Esophagus (tissue), 2 donors: ENCODE results near the gene LMOD3. TPM values are rescaled to one million over a fixed set of nuclear protein-coding genes. Genes with fewer than 3 reads are reported as not detected.
A peak's percentile ranks its signal among the peaks of the same experiment; 100 is the strongest.

Experiments
- H3K27ac ChIP-seq, 2 donors: one replicate each; pipeline ENCODE4 v1.5.1; 2013; ENCODE audit warnings: low read depth in 2 of 2, mild to moderate bottlenecking in 2 of 2, inconsistent platforms in 1 of 2, low read length in 1 of 2, moderate library complexity in 1 of 2
- H3K27me3 ChIP-seq, 2 donors: one replicate each; pipeline ENCODE4 v1.6.1; 2013; ENCODE audit warnings: low read length in 2 of 2, control low read depth in 1 of 2, mild to moderate bottlenecking in 1 of 2; ENCODE audit not compliant: insufficient read depth in 2 of 2, control insufficient read depth in 1 of 2
- H3K36me3 ChIP-seq, 2 donors: one replicate each; pipeline ENCODE4 v1.6.1; 2013; ENCODE audit warnings: low read length in 1 of 2; ENCODE audit not compliant: control insufficient read depth in 2 of 2, insufficient read depth in 2 of 2
- H3K4me1 ChIP-seq, 2 donors: one replicate each; pipeline ENCODE4 v1.6.1; 2013; ENCODE audit warnings: low read length in 1 of 2; ENCODE audit not compliant: control insufficient read depth in 2 of 2, insufficient read depth in 2 of 2
- H3K4me3 ChIP-seq, 2 donors: one replicate each; pipeline ENCODE4 v1.5.1; 2013; ENCODE audit warnings: low read length in 2 of 2, mild to moderate bottlenecking in 2 of 2, low read depth in 1 of 2, moderate library complexity in 1 of 2
- H3K9me3 ChIP-seq, 2 donors: one replicate each; pipeline ENCODE4 v1.6.1; 2013; ENCODE audit warnings: mild to moderate bottlenecking in 2 of 2, low read depth in 1 of 2, low read length in 1 of 2, moderate library complexity in 1 of 2; ENCODE audit not compliant: control insufficient read depth in 2 of 2, insufficient read depth in 1 of 2
- WGBS, 2 donors: extraction: QIAGEN DNeasy Blood & Tissue Kit; methylation state at CpG; one replicate each; pipeline ENCODE4 v1.1.7; 2013; 5-methylcytosine and 5-hydroxymethylcytosine counted together
- polyA plus RNA-seq, 2 donors: library from polyadenylated mRNA; stranded (reverse); fragments of 200-250 nt; gene quantifications; one replicate each; pipeline ENCODE4 v1.2.3, GENCODE V29; 2013
- donor health status: healthy with polysubstance abuse.
- donor health status: Bipolar disorder and iron deficiency.

LMOD3 gene
- polyA plus RNA-seq, 2 donors: 0.06 to 0.19 TPM

DNA sequence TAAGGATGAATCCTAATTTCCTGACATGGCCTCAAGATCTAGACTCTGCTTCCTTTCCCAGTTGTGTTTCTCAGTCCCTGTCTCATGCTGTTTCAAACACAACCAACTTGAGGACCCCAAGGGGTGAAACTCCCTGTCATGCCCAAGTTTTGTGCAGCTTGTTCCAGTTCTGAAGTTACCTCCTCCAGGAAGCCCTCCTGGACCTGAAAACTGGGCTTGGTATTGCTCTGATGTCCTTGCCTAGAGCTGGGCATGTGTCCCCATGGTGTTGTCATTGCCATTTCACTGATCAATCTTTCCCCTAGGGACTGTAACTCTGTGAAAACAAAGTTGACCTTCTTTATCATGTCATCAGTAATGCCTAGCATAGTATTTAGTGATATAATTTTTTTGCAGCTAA is 6.1 kb upstream of the LMOD3 start:
- H3K4me1 ChIP-seq: no peaks in the 10 kb centered on the region
- no peak overlapping the region for H3K27ac ChIP-seq
- no peaks in the 10 kb centered on the region for H3K36me3 ChIP-seq
- no peaks in the 10 kb centered on the region for H3K9me3 ChIP-seq
- no peak overlapping the region for H3K4me3 ChIP-seq
- H3K27me3 ChIP-seq: no peaks in the 10 kb centered on the region

DNA sequence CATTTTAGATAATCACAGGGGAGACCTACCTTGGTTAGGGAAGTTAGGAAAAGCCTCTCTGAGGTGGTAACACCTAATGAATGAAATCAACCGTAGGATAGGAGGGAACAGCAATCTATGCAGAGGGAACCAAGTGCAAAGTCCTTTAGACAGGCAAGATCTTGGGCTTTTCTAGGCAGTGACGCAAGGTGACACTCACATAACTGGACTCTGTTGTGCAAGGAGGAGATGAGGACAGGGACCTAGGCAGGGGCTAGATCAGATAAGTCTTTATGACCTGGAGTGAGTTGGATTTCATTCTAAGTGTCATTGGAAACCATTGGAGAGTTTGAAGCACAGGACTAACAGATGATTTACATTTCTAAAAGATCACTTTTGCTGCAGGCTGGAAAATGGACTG is 4.6 kb upstream of the LMOD3 start:
- Histone ChIP-seq H3K27me3 (no peaks in the 10 kb centered on the region), H3K9me3 (no peaks in the 10 kb centered on the region), H3K27ac (no peak overlapping the region), H3K36me3 (no peaks in the 10 kb centered on the region), H3K4me1 (no peaks in the 10 kb centered on the region), H3K4me3 (no peak overlapping the region)
- WGBS, 2 donors: 69 to 88% methylated on average over 2 of the region's 2 CpGs

DNA sequence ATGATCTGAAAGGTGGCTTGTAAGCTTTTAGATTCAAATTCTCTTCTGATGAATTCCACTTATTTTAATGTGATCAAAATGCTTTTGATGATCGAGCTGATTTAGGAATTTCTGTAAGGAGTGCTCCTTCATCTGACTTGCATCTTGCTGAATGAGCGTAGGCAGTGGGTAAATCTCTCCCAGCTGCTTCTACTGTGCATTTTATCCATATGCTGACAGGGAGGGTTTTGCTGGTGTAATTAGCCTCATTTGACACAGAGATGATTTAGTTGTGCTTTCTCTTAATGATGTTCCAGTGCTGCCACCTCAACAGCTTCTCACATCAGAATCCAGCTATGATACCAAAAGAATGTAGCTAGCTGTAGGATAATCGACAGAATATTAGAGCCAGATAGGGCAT is 3.8 kb upstream of the LMOD3 start:
- H3K27me3 ChIP-seq: no peaks in the 10 kb centered on the region
- no peak overlapping the region for H3K4me3 ChIP-seq
- H3K36me3 ChIP-seq: no peaks in the 10 kb centered on the region
- no peak overlapping the region for H3K27ac ChIP-seq
- no peaks in the 10 kb centered on the region for H3K9me3 ChIP-seq
- no peaks in the 10 kb centered on the region for H3K4me1 ChIP-seq
- WGBS, 2 donors: 90 to 91% methylated on average over 3 of the region's 3 CpGs

GRCh38 chr3:69121950-69122349 is 445 bp downstream of the LMOD3 start:
- Histone ChIP-seq H3K9me3 (no peaks in the 10 kb centered on the region), H3K4me3 (no peak overlapping the region), H3K4me1 (no peaks in the 10 kb centered on the region), H3K36me3 (no peaks in the 10 kb centered on the region), H3K27me3 (no peaks in the 10 kb centered on the region), H3K27ac (peak overlapping the region; percentile 10 to 14)
- WGBS, 2 donors: 52 to 58% methylated on average over 8 of the region's 8 CpGs

- no peak overlapping the region for H3K4me3 ChIP-seq
- no peaks in the 10 kb centered on the region for H3K9me3 ChIP-seq
- no peaks in the 10 kb centered on the region for H3K4me1 ChIP-seq
- no peaks in the 10 kb centered on the region for H3K36me3 ChIP-seq
- H3K27ac ChIP-seq: peak overlapping the region in 1 of 2 donors; percentile 14
- WGBS, 2 donors: 79% methylated on average over 6 of the region's 6 CpGs
- H3K27me3 ChIP-seq: no peaks in the 10 kb centered on the region
These were observed 882 bp downstream of the LMOD3 start for GRCh38 chr3:69121513-69121912.

GRCh38 chr3:69120879-69121464 is 1.4 kb downstream of the LMOD3 start:
- no peaks in the 10 kb centered on the region for H3K27me3 ChIP-seq
- no peaks in the 10 kb centered on the region for H3K9me3 ChIP-seq
- WGBS, 2 donors: 0% methylated on average over 1 of the region's 1 CpG
- no peak overlapping the region for H3K27ac ChIP-seq
- H3K4me1 ChIP-seq: no peaks in the 10 kb centered on the region
- H3K4me3 ChIP-seq: no peak overlapping the region
- no peaks in the 10 kb centered on the region for H3K36me3 ChIP-seq

DNA sequence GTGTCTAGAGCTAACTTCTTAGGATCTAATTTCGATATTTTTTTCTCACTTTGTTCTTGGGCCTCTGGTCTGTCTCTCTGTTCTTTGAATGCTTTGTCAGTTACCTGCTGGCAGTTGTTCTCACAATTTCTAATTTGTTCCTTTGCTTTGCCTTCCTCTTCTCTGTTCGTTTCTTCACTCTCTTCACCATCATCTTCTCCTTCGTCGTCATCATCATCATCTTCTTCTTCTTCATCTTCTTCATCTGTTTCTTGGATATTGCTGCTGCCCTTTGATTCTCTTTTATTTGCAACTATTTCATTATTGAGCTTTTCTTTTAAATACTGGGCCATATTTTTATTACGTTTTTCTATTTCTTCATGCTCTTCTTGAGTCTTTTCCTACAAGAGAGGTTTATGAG is 2.7 kb downstream of the LMOD3 start:
- H3K4me3 ChIP-seq: no peak overlapping the region
- 93 to 94% methylated on average over 5 of the region's 5 CpGs for WGBS, 2 donors

GRCh38 chr3:69119138-69119537 is 3.3 kb downstream of the LMOD3 start:
- Histone ChIP-seq H3K4me1 (no peaks in the 10 kb centered on the region), H3K9me3 (no peaks in the 10 kb centered on the region), H3K27me3 (no peaks in the 10 kb centered on the region), H3K4me3 (no peak overlapping the region), H3K36me3 (no peaks in the 10 kb centered on the region), H3K27ac (no peak overlapping the region)
- 93 to 96% methylated on average over 6 of the region's 6 CpGs for WGBS, 2 donors

More for the DNA sequence above, 2.7 kb downstream of the LMOD3 start:
- Histone ChIP-seq H3K27ac (no peak overlapping the region), H3K36me3 (no peaks in the 10 kb centered on the region), H3K27me3 (no peaks in the 10 kb centered on the region), H3K4me1 (no peaks in the 10 kb centered on the region), H3K9me3 (no peaks in the 10 kb centered on the region)

- Histone ChIP-seq H3K27me3 (no peaks in the 10 kb centered on the region), H3K36me3 (no peaks in the 10 kb centered on the region), H3K4me3 (no peak overlapping the region), H3K4me1 (no peaks in the 10 kb centered on the region), H3K9me3 (no peaks in the 10 kb centered on the region), H3K27ac (no peak overlapping the region)
- 95 to 96% methylated on average over 12 of the region's 12 CpGs for WGBS, 2 donors
These were observed 3.8 kb downstream of the LMOD3 start for GRCh38 chr3:69118555-69118954.

DNA sequence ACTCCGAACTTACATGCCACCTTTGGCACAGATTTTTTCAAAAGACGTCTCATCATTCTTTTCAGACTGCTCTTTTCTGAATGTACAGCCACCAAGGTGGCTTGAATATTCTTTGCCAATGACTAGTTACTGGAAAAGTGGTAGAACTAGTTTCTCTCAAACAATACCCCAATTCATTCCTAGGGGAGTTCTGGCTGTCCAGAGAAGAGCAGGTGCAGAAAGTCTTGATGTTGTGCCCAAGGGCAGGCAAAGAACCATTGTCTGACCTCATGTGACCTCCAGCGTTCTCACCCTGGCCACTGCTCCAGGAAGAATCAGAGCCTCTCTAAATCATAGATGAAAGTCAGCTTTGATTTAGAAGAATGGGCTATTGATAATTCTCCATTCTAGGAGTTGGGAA is 5.5 kb downstream of the LMOD3 start:
- H3K27me3 ChIP-seq: no peaks in the 10 kb centered on the region
- H3K36me3 ChIP-seq: no peaks in the 10 kb centered on the region
- no peak overlapping the region for H3K27ac ChIP-seq
- no peaks in the 10 kb centered on the region for H3K9me3 ChIP-seq
- H3K4me1 ChIP-seq: no peaks in the 10 kb centered on the region
- no peak overlapping the region for H3K4me3 ChIP-seq
- 43 to 52% methylated on average over 3 of the region's 3 CpGs for WGBS, 2 donors
